ENCODE data around the gene COPS7B.
A peak's percentile ranks its signal among the peaks of the same experiment; 100 is the strongest.
"Not testable (repeated sequence)": the region's sequence is repeated elsewhere in the genome, so short reads cannot be mapped to it uniquely, and the experiment has no call there.

Gene COPS7B

DNA sequence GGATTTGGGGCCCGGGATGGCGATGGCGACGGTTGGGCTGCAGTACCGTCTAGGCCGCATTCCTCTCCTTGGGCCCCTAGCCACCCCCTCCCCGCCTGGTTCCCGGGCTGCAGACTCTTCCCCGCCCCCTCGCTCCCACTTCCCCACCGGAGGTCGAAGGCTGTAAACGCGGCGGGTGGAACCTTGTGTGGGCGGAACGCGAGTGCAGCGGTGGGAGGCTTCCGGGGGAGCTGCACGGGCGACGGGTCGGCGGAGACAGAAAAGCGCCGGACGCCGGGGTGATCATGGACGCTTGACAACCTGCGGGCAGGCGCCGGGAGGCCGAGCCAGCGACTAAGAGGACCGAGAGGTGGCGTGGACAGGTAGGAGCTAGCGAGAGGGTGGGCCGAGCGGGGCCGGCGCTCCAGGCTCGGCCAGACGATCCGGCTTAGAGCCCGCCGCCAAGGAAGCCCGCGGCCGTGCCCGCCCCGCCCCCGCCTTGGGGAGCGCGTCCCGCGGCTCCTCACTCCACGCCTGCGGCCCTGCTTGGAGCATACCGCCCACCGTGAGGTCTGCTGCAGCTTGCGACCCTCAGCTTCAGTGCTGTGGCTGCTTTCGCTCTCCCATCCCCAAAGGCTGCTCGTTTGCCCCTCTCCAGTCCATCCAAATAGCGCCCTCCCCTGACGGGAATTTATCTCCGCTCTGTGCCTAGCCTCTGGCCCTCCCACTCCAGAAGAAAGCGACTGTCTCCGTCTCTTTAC lies at the start of gene COPS7B:
TSS of gene COPS7B (plus strand) at position 269 of the 740 bp plus-strand sequence. CDS start 2,126 bp downstream, outside the sequence.
- peak; percentile 95 for DNase-seq (ENCODE audit: low read depth, low spot score)

DNA sequence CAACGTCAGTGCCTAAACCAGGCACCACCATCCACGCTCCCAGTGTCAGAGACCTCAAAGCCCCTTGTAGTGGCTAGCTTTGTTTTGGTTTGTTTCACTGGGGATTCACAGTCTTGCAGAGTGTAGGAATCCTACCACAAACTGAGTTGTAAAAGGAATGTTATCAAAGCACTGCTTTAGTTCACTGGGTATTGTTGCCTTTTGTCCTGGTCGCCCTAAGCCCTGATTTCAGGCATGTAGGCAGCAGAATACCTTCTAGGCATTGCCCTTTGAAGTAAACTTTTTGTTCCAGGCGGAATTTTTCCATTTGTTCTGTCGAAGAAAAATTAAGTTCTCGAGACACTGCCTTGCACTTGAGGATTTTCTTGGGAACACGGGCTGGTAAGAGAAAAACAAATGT lies 48.5 kb upstream of the COPS7B start:
- peak; percentile 48 for DNase-seq (ENCODE audit: low read depth, low spot score)

DNA sequence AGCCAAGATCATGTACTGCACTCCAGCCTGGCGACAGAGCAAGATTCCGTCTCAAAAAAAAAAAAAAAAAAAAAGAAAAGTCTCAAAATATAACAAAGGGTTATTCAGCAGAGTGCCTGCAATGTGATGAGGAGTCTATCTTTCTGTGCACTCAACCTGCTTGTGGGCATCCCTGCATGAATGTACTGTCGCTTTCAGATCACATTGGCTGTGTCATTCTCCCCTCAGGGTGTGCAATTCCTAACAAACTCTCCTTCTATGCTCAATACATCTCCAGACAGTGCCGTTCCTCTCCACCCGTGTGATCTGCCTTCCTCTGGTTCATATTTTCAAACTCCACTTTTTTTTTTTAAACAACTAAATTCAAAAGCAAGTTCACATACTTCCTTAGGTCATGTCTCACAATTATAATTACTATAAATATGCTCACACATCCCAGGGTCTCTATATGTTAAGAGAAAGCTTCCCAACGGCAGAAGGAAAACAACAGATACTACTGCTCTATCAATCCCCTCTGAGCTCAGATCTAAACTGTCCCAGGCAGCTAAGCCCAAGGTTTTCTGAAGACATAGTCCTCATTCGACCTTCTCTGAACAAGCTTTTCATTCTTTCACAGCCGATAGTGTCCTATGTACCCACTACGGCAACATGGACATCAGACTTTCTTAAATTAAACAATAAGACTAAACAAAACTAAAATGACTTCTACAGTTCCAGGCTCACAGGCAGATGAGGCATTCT lies 42.7 kb upstream of the COPS7B start:
- no peak for DNase-seq (ENCODE audit: low read depth, low spot score)

DNA sequence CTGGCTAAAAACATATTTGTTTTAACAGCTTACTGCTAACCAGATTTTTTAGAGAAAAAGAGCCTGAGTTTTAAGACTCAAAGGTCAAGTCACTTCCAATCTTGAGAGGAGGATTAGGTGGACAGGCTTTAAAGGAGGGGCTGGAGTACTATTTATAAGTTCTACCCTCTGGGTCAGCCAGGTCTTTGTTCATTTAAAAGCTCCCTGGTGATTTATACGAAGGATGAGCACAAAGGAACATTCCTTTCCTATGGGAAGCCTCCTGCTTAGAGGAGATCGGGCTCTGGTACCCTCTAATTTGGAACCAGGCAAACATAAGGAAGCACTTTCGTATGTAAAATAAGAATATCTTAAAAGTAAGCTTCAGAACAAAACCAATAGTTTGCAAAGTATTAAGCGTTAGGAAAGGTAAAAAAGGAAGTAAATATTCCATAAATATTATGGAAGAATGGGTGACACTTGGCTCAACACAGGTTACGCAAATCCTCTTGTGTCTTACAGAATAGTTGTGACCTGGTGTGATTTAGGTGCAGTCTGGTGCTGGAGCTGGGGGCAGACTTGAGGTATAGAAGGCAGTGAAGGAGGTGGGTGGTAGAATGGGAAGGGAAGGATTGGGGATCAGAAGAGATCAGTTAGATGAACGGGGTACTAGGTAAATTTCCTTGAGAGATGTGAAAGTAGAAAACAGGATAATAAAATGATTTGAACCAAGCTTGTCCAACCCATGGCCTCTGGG lies 40.8 kb upstream of the COPS7B start:
- peak; percentile 33 for DNase-seq (ENCODE audit: low read depth, low spot score)

DNA sequence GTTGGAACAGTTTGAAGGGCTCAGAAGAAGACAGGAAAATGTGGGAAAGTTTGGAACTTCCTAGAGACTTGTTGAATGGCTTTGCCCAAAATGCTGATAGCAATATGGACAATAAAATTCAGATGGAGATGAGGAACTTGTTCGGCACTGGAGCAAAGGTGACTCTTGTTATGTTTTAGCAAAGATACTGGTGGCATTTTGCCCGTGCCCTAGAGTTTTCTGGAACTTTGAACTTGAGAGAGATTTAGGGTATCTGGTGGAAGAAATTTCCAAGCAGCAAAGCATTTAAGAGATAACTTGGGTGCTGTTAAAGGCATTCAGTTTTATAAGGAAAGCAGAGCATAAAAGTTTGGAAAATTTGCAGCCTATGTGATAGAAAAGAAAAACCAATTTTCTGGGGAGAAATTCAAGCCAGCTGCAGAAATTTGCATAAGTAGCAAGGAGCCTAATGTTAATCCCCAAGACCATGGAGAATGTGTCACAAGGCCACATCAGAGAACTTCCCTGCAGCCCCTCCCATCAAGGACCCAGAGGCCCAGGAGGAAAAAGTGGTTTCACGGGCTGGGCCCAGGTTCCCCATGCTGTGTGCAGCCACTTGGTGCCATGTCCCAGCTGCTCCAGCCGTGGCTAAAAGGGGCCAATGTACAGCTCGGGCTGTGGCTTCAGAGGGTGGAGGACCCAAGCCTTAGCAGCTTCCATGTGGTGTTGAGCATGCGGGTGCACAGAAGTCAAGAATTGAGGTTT lies 37.9 kb upstream of the COPS7B start:
- DNase-seq (ENCODE audit: low read depth, low spot score): not testable (repeated sequence)

DNA sequence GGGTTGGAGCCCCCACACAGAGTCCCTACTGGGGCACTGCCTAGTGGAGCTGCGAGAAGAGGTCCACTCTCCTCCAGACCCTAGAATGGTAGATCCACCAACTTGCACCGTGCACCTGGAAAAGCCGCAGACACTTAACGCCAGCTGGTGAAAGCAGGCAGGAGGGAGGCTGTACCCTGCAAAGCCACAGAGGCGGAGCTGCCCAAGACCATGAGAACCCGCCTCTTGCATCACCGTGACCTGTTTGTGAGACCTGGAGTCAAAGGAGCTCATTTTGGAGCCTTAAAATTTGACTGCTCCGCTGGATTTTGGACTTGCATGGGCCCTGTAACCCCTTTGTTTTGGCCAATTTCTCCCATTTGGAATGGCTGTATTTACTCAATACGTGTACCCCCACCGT lies 37.2 kb upstream of the COPS7B start:
- DNase-seq (ENCODE audit: low read depth, low spot score): not testable (repeated sequence)

DNA sequence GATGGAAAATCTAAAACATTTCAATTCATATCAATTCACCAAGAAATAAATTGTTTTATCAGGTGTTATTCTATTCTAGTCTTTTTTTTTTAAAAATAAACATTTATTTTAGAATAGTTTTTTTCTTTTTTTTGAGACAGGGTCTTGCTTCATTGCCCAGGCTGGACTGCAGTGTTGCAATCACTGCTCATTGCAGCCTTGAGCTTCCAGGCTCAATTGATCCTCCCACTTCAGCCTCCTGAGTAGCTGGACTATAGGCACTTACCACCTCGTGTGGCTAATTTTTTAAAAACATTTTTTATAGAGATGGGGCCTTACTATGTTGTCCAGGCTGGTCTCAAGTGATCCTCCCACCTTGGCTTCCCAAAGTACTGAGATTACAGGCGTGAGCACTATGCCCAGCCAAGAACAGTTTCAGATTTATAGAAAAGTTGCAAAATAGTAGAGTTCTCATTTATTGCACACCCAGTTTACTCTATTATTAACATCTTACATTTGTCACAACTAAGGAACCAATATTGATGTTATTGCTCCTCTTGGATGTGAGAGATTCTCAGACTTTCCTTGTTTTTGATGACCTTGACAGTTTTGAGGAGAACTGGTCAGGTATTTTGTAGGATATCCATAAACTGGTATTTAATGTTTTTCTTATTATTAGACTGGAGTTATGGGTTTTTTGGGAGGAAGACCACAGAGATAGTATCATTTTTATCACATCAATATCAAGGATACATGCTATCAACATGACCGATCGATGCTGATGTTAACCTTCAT lies 35.0 kb upstream of the COPS7B start:
- DNase-seq (ENCODE audit: low read depth, low spot score): no peak

DNA sequence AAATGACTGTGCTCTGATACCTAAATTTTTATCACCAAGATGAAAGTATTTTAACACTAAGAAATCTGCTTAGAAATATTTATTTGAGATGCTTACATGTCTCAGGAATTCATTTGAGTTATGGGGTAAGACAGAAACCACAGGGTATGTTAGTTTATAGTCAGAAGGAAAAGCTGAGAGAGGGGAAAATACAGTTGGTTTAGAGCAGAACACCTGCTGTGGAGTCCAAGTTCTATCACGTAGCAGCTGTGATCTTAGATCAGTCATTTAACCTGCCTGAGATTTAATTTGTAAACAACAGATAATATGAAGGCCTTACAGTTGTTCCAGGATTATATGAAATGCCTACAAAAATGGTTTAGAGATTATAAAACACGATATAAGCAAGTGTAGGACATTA lies 34.2 kb upstream of the COPS7B start:
- DNase-seq (ENCODE audit: low read depth, low spot score): no peak

DNA sequence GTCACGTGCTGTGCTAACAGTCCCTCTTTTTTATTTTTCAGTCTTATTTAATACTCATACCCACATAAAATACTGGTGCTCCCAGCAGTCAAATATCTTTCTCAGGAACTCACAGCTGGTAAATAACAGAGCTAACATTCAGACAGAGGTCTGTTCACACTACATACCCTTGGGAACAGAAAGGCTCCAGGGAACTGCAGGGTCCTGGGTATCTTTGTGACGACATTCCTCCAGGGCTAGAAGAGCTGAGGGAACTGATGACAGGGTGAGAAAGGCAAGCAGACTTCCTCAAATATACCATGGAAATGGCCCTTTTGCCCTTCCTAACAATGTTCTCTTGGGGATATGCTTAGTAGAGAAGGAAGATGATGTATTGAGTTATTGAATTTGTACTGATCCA lies 24.5 kb upstream of the COPS7B start:
- no peak for DNase-seq (ENCODE audit: low read depth, low spot score)

DNA sequence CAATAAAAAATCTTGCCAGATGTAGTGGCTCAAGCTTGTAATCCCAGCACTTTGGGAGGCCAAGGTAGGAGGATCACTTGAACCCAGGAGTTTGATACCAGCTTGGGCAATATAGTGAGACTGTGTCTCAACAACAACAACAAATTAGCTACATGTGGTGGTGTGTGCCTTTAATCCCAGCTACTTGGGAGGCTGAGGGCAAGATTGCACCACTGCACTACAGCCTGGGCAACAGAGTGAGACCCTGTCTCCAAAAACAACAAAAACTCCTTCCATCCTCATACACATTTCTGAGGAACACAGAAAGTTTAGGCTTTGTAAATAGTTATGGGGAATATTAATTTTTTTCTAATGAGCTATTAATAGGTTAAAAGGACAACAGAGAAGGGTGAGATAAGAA lies 22.1 kb upstream of the COPS7B start:
- no peak for DNase-seq (ENCODE audit: low read depth, low spot score)

DNA sequence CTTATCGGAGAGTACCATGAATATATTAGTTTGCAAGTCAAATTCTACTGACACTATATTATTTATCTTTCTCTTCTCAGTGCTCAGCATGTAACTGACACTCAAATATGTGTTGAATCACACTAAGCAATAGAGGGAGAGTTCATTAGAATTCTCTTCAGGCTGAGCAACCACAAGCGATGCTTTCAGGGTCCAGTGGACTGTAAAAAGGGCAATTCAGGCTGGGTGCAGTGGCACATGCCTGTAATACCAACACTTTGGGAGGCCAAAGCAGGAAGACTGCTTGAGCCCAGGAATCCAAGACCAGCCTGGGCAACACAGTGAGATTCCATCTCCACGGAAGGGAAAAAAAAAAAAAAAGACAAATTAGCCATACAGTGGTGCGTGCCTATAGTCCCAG lies 21.5 kb upstream of the COPS7B start:
- DNase-seq (ENCODE audit: low read depth, low spot score): no peak

DNA sequence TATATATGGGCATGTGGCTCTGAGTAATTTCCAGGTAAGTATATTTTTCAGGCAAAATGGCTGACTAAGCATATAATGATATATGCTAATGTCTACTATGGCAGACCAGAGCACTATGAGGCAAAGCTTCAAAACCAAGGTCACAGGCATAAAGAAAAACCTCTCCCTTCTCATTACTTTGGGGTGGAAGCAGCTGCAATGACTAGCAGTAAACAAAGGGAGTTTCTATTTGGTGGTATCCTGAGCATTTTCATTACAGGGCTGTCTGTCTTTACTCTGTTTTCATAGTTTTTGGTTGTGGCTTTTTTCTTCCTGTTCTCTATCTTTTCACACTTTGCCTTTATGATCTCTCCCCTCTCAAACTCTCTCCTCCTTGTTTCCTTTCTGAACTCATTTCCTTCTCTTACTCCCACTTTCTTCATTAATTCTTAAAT lies 20.7 kb upstream of the COPS7B start:
- DNase-seq (ENCODE audit: low read depth, low spot score): no peak

DNA sequence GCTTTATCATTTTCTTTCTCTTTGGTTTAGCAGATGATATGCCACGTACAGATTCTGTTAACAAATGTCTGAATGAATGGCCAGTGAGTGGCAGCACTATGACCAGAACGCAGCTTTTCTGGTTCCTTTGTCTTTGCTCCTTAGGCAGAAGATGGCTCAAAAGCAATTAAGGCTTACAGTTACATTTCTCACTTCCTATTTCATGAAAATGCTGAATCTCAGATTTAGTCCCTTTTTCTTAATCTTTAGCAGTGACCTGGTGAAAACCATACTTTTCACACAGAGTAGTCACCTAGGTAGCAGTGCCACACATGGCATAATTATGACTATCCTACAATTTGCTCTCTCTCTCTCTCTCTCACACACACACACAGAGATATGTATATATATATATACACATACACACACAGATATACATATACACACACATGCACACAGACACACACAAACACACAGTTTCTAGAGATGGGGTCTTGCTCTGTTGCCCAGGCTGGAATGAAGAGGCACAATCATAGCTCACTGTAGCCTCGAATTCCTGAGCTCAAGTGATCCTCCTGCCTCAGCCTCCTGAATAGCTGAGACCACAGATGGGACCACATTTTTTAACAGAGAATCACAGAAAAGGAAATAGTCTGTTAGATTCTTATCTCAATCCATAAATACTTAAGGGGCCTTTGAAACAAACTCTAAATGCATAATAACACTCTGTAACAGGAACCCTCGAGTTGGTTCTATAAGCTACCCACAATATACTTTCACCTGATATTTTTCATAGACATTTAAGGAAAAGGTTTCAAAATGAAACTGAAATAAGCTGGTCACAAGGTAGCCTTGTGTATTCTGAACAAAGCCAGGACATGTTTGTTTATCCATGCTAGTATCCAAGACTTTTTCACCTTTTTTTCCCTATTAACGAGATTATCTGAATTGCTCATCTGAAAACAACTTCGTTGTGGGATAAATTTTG lies 16.8 kb upstream of the COPS7B start:
- no peak for DNase-seq (ENCODE audit: low read depth, low spot score)

DNA sequence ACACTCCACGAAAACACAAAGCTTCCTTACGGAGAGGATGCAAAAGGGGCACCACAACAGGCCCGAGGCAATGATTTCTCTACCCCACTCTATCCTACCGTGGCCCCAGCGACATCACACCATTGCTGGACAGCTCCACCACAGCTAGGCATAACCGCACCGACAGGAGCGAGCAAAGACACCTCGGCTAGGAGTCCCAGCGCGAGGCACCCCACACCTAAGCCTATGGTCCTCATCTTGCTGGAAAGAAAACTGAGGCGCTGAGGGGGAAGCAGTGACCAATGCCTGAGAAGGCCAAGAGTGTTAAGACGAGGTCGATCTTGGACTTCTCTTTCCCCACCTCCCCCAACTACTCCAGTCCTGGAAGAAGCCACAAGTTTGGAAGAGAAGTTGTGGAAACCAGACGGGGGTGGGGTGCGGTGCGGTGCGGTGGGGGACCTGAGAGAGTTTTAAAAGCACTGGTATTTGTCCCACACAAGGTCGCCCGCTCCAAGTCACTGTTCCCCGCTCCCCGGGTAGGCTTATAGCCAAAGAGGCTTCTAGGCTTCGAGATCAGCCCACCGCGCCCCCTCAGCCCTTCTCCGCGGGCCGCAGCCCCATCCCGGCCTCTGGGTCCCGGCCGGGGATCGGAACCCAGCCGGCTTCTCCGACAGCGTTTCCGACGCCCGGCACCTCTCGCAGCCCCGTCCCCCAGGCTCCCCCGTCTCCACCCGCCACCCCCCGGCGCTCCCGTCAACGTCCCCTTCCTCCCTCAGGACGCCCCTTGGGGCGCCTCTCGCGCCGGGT lies 5.9 kb upstream of the COPS7B start:
- peak; percentile 67 for DNase-seq (ENCODE audit: low read depth, low spot score)

DNA sequence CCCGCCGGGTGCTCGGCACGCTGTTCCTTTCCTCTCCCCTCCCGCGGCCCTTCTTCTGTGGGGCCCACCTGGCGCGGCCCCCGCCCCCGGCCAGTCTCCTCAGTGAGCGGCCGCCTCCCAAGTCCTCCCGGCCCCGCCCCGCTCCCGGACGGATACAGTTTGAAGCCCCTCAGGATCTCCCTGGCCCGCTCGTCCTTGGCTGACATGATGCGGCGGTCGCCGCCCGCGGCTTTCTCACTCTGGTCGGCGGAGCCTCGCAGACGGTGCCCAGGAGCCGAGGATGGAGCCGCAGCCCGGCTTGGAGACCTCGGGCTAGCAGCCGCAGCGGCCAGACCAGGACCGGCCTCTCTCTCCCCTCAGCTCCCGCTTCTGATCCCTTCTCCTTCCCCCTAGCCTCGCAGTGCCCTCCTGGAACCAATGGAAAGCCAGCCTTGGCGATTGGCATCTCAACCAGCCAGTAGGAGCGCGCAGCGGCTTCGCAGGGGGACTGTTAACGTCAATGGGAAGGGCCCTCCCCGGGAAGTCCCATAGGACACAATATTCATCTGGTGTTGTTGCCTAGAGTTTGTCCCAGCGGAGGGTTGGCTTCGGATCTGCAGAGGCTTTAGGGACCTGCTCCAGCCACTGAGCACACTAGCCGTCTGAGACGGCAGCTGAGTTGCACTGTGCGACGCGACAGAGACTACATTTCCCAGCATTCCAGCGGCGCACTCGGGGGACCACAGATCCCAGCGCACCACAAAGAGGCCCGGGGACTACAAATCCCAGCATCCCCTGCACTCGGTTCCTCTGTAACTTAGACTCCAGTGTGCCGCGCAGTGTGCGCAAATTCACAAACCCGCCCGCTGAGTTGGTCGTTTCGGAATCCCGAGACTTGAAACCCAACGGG lies 5.1 kb upstream of the COPS7B start, which contains the start of gene PDE6D:
TSS of gene PDE6D (minus strand) at position 374 of the 889 bp plus-strand sequence. CDS start at position 206, 168 bp downstream.
- peak; percentile 99 for DNase-seq (ENCODE audit: low read depth, low spot score)

DNA sequence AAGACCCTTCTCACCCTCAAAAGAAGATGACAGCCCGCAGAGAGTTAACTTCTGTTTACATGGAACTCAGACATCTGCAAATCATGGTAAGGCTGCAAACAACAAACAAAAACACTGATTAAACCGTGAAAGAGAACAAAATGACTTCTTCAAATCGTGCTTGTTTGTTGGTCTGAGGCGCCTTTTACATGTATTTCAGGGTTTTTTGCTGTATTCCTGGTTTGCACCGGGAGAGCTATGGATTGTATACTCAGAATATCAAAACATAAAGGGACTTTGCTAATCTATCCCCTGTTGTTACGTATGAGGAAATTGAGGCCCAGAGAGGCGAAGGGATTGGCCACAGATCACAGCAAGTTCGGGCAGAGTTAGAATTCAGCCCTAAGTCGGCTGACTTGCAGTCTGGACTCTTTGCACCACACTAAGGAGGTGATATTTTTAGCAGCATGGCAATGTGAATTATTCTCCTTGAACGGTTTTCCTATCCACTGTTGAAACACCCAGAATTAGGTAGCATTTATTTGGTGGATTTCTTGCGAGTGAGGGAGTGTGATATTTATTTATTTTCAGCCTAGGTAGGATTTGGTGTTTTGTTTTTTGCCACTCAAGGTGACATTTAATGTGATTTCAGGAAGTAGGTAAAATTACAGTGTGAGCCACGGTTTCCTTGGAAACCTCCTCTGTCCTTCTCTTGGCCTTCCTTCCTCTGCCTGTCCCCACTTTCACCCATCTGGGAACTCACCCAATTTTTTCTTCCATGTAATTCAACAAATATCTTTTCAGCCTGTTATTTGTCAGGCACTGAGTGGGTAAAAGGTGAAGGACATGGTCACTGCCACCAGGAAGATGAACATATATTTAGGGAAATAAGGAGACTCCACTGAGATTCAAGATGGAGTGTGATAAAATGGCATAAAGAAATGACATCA lies 4.2 kb upstream of the COPS7B start:
- no peak for DNase-seq (ENCODE audit: low read depth, low spot score)

DNA sequence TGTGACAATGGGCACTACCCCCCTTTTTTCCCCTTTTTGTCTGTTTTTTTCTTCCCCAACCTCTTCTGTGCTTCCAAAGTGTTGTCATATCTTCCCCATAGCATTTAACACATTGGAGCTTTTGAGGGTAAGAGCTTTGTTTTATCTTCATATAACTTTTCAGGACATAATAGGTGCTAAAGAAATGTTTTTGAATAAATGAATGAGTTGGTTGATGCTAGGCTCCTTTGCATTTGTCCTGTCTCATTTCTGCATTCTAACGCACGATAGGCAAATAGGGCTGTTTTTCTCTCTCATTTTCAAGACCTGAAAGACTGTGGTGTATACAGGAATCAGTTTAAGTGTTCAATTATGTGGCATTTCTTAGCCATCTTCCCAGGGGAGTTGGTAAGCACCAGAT lies 832 bp upstream of the COPS7B start:
- DNase-seq (ENCODE audit: low read depth, low spot score): no peak
